Coronary artery (tissue), 2 donors: ENCODE data around the gene ASIC1.

Experiments used
- DNase-seq: peaks from one replicate; pipeline ENCODE4 v3.0.0-alpha.2; 2017; ENCODE audit warnings: low spot score
- H3K27ac ChIP-seq, 2 donors: fragments of 200-600 bp; sonication (generic); one replicate each; pipeline ENCODE4 v1.5.1; 2016 to 2019
- H3K4me3 ChIP-seq: fragments of 200-600 bp; sonication (generic); 2 replicates; pipeline ENCODE4 v1.5.1; 2016; ENCODE audit warnings: mild to moderate bottlenecking, moderate library complexity
- TF ChIP-seq, protein P1 (sequence below): fragments of 200-600 bp; sonication (generic); IDR thresholded peaks from one replicate; pipeline ENCODE4 v1.5.1; 2019; ENCODE audit warnings: antibody characterized with exemption

Gene ASIC1

DNA sequence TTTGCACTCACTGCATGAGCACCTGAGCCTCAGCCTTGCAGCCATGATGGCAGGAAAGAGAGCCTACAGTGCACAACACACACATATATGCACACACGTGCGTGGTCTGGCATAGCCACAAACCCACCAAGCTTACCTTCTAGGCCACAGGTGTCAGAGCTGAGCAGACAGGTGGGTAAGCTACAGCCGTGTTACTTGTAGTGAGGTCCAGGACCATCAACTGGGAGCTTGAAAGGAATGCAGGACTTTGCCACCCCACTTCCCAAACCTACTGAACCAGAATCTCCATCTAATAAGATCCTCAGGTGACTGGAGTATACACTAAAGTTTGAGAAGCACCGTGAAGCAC lies 2.7 kb downstream of the ASIC1 start:
- TF ChIP-seq, protein P1, sequence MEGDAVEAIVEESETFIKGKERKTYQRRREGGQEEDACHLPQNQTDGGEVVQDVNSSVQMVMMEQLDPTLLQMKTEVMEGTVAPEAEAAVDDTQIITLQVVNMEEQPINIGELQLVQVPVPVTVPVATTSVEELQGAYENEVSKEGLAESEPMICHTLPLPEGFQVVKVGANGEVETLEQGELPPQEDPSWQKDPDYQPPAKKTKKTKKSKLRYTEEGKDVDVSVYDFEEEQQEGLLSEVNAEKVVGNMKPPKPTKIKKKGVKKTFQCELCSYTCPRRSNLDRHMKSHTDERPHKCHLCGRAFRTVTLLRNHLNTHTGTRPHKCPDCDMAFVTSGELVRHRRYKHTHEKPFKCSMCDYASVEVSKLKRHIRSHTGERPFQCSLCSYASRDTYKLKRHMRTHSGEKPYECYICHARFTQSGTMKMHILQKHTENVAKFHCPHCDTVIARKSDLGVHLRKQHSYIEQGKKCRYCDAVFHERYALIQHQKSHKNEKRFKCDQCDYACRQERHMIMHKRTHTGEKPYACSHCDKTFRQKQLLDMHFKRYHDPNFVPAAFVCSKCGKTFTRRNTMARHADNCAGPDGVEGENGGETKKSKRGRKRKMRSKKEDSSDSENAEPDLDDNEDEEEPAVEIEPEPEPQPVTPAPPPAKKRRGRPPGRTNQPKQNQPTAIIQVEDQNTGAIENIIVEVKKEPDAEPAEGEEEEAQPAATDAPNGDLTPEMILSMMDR, result no peak
- DNase-seq, result no peak
- Histone ChIP-seq H3K27ac (no peak overlapping the region), H3K4me3 (no peak overlapping the region)

DNA sequence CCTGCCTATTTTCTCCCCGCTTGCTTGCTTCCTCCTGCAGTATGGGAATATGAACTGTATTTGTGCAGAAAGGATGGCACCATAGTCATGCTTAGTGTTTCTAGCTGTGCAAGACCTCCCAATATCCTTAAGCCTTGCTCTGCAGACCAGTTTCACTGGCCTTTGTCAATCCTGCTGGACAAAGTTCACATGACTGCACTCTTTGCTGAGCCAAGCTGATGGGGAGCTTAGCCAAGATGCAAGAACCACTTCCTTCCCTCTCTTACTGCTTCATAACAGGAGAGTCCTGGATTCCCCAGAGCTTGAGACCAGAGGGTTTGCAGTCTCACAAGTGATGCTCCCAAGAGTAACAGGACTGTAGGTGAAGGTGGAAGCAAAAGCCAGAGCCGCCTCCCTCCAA lies 3.8 kb downstream of the ASIC1 start:
- Histone ChIP-seq H3K4me3 (no peak overlapping the region), H3K27ac (no peak overlapping the region)
- TF ChIP-seq, protein P1, result no peak
- DNase-seq, result no peak

- TF ChIP-seq, protein P1, result no peak
- no peak for DNase-seq
- Histone ChIP-seq H3K4me3 (no peak overlapping the region), H3K27ac (no peak overlapping the region)
Observed at GRCh38 chr12:50061946-50062686, 4.7 kb downstream of the ASIC1 start.

- no peak for DNase-seq
- H3K27ac ChIP-seq, result no peak overlapping the region
- no peak overlapping the region for H3K4me3 ChIP-seq
- TF ChIP-seq, protein P1, result no peak
Observed at GRCh38 chr12:50062728-50063460, 5.5 kb downstream of the ASIC1 start.

DNA sequence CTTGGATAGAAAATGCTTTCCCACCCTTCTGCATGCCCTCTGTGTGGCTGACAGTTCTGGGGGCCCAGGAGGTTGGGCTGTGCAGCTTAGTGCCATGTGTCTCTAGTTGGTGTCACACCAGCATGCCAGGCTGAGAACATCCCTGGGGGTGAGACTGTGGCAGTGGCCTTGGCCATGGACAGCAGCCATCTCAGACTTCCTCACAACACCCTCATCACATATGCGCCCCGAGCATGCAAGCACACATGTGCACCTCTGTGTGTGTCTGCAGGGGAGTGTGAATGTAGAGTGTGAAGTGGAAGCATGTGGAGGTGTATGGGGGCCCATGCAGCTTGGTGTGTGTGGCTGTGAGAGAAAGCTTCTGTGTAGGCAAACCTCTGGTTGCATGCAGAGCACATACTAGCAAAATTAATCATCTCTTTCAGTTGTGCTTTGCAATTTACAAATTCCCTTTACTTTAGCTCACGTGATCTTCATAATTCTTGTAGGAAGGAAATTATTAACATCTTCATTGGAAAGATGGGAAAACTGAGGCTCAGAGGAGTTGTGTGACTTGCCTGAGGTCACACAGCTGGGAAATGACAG lies 8.4 kb downstream of the ASIC1 start:
- H3K4me3 ChIP-seq, result no peak overlapping the region
- DNase-seq, result no peak
- TF ChIP-seq, protein P1, result no peak
- peak overlapping the region in 1 of 2 donors; percentile 45 for H3K27ac ChIP-seq

DNA sequence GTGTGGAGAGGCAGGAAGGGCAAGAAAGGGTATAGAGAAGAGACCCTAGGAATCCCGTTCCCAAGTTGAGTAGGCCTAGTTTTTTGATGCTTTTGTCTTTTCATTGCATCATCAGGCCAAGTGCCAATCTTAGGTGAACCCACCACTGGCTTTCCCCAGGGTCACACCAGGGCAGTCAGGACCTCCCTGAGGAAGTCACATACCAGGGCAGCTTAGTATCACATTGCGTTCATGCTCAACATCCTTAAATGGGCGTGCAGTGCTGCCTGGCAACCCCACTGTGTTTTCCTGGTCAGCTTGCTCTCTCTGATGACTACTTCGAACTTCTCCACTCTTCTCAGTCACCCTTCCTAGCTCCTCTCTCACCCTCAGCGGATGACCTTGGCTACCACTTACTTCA lies 9.0 kb downstream of the ASIC1 start:
- no peak for DNase-seq
- TF ChIP-seq, protein P1, result no peak
- H3K27ac ChIP-seq, result peak overlapping the region in 1 of 2 donors; percentile 45

More for the DNA sequence above, 9.0 kb downstream of the ASIC1 start:
- no peak overlapping the region for H3K4me3 ChIP-seq
